Measurements from ENCODE around the gene LRRFIP1. TPM values are rescaled to one million over a fixed set of nuclear protein-coding genes. Genes with fewer than 3 reads are reported as not detected.

The LRRFIP1 gene
- total and polyA plus RNA-seq, 2 experiments from 2014 or later: 90.9 to 95.3 TPM

DNA sequence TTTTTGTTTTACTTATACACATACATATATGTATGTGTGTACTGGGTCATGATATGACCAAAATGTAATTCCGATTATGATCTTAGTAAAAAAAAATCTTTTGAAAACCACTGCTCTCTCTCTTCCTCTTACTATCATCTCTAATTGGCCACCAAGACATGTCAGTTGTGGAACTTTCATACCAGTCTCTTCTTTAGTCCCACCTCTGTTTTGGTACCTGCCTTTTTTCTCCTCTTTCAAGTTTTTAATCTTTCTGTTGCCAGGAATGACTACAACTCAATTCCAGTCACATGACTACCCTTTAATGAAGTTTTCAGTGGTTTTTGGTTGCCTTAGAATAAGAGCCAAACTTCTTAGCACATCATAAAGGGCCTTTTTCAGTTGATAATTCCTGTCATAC, 188.2 kb downstream of the LRRFIP1 start:
- no peaks in the 10 kb centered on the region for H3K9me3 ChIP-seq (ENCODE audit: low read depth)
- no peaks in the 10 kb centered on the region for H3K36me3 ChIP-seq
- DNase-seq (ENCODE audit: low read depth in 1 of 2, low spot score in 1 of 2): no peak
- TF ChIP-seq, protein P1, sequence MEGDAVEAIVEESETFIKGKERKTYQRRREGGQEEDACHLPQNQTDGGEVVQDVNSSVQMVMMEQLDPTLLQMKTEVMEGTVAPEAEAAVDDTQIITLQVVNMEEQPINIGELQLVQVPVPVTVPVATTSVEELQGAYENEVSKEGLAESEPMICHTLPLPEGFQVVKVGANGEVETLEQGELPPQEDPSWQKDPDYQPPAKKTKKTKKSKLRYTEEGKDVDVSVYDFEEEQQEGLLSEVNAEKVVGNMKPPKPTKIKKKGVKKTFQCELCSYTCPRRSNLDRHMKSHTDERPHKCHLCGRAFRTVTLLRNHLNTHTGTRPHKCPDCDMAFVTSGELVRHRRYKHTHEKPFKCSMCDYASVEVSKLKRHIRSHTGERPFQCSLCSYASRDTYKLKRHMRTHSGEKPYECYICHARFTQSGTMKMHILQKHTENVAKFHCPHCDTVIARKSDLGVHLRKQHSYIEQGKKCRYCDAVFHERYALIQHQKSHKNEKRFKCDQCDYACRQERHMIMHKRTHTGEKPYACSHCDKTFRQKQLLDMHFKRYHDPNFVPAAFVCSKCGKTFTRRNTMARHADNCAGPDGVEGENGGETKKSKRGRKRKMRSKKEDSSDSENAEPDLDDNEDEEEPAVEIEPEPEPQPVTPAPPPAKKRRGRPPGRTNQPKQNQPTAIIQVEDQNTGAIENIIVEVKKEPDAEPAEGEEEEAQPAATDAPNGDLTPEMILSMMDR (IDR thresholded peaks at IDR 0.05; ENCODE audit: low read depth, low read length): no peak
- H3K4me3 ChIP-seq: no peak overlapping the region
- no peak overlapping the region for H3K27ac ChIP-seq
- peaks cover 17% of the 10 kb centered on the region for H3K27me3 ChIP-seq
- no peaks in the 10 kb centered on the region for H3K4me1 ChIP-seq (ENCODE audit: low read depth)

DNA sequence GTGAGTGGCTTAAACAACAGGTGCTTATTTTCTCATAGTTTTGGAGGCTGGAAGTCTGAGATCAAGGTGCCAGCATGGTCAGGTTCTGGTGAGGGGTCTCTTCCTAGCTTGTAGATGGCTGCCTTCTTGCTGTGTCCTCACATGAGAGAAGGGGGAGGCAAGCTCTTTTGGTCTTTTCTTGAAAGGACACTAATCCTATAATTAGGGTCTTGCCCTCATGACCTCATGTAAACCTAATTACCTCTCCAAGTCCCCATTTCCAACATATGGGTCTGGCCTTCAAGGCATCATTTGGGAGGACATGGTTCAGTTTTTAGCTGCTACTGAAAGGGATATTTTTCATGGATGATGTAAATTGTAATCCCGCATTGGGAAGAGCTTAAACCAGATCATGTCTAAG, 189.1 kb downstream of the LRRFIP1 start:
- Histone ChIP-seq H3K27ac (no peak overlapping the region), H3K27me3 (peaks cover 17% of the 10 kb centered on the region), H3K4me1 (ENCODE audit: low read depth) (no peaks in the 10 kb centered on the region), H3K36me3 (no peaks in the 10 kb centered on the region), H3K4me3 (no peak overlapping the region), H3K9me3 (ENCODE audit: low read depth) (no peaks in the 10 kb centered on the region)
- DNase-seq (ENCODE audit: low read depth in 1 of 2, low spot score in 1 of 2): no peak
- TF ChIP-seq, protein P1 (IDR thresholded peaks at IDR 0.05; ENCODE audit: low read depth, low read length): no peak

DNA sequence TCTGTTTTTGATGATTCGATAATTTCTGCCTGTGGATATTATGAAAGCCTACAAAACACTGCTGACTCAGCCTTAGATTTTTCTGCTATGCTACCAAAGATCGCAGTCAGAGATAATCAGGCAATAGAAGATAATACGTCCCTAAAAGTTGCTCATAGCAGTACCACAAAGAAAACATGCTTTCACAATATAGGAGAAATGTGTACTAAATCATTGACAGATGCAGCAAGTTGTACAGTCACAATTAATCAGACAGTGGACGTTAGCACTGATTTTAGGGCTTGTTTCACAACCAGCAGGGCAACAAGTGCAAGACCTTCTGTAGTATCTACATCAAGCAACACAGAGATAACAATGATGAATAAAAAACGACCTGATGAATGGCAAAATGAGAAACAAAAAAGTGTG, 190.7 kb downstream of the LRRFIP1 start:
- H3K36me3 ChIP-seq: no peaks in the 10 kb centered on the region
- TF ChIP-seq, protein P1 (IDR thresholded peaks at IDR 0.05; ENCODE audit: low read depth, low read length): no peak
- H3K4me3 ChIP-seq: no peak overlapping the region
- no peak overlapping the region for H3K27ac ChIP-seq
- peak in 1 of 2 donors; percentile 59 for DNase-seq (ENCODE audit: low read depth in 1 of 2, low spot score in 1 of 2)
- no peaks in the 10 kb centered on the region for H3K4me1 ChIP-seq (ENCODE audit: low read depth)
- H3K27me3 ChIP-seq: peaks cover 10% of the 10 kb centered on the region
- no peaks in the 10 kb centered on the region for H3K9me3 ChIP-seq (ENCODE audit: low read depth)

DNA sequence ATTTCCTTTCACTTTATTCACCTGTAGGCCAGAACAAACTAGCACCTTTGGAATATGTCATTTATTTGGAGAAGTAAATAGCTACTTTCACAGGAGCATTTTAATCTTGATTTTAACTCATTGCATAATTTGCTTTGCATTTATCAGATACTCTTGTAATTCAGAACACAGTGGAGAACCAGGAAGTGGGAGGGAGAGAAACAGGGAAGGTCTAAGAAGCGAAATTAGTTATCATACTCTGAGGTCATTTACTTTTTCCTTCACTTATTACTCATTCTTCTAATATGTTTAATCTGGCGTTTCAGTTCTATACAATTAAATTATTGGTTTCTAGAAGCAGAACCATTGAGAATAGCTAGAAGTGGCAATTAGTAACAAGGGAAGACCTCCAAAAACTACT, 191.8 kb downstream of the LRRFIP1 start:
- TF ChIP-seq, protein P1 (IDR thresholded peaks at IDR 0.05; ENCODE audit: low read depth, low read length): no peak
- H3K27me3 ChIP-seq: peaks cover 5% of the 10 kb centered on the region
- H3K36me3 ChIP-seq: no peaks in the 10 kb centered on the region
- no peaks in the 10 kb centered on the region for H3K4me1 ChIP-seq (ENCODE audit: low read depth)
- no peaks in the 10 kb centered on the region for H3K9me3 ChIP-seq (ENCODE audit: low read depth)
- H3K4me3 ChIP-seq: no peak overlapping the region
- no peak overlapping the region for H3K27ac ChIP-seq
- DNase-seq (ENCODE audit: low read depth in 1 of 2, low spot score in 1 of 2): peak in 1 of 2 donors; percentile 41

DNA sequence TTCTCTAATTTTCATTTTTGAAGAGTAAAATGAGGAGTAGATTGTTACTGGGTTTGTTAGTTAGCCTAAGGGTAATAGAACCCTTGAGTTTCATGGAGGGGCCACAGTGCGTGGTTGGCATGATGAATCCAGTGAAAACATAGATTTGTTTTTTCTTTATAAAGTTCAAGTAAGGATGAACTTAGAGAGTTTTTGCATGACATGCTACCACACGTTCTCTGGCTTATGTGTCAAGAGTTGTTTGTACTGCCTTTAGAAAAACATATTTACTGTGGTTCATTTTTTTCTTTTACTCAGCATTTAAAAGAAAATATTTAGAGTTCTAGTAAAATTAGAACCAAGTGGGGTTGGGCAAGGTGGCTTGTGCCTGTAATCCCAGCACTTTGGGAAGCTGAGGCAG, 193.0 kb downstream of the LRRFIP1 start:
- Histone ChIP-seq H3K36me3 (no peaks in the 10 kb centered on the region), H3K9me3 (ENCODE audit: low read depth) (no peaks in the 10 kb centered on the region), H3K27me3 (no peaks in the 10 kb centered on the region), H3K4me1 (ENCODE audit: low read depth) (no peaks in the 10 kb centered on the region), H3K27ac (no peak overlapping the region), H3K4me3 (no peak overlapping the region)
- TF ChIP-seq, protein P1 (IDR thresholded peaks at IDR 0.05; ENCODE audit: low read depth, low read length): no peak
- no peak for DNase-seq (ENCODE audit: low read depth in 1 of 2, low spot score in 1 of 2)

DNA sequence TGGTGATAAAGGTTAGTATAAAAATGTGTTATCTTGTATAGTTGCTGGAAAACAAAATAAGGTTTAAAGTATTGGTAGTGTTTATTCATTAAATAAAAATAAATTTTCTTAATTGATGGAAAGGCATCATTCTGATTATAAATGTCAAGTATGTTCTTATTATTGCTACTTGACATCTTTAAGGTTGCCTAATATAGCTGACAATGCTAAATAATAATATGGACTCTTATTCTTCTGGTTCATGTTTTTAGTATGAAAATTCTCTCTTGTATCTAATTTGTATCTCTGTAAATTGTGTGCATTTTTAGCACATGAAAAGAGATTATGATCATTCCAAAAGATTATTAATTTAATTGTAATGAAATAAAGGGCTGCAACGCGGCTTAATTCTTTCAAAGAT, 196.2 kb downstream of the LRRFIP1 start:
- H3K4me1 ChIP-seq (ENCODE audit: low read depth): no peaks in the 10 kb centered on the region
- no peaks in the 10 kb centered on the region for H3K36me3 ChIP-seq
- no peak overlapping the region for H3K4me3 ChIP-seq
- TF ChIP-seq, protein P1 (IDR thresholded peaks at IDR 0.05; ENCODE audit: low read depth, low read length): no peak
- H3K9me3 ChIP-seq (ENCODE audit: low read depth): no peaks in the 10 kb centered on the region
- no peaks in the 10 kb centered on the region for H3K27me3 ChIP-seq
- DNase-seq (ENCODE audit: low read depth in 1 of 2, low spot score in 1 of 2): no peak
- H3K27ac ChIP-seq: no peak overlapping the region

Data from cardiac muscle cell (in vitro differentiated cells and primary cell).